ENCODE results near the gene MRPL49. TPM values are rescaled to one million over a fixed set of nuclear protein-coding genes. Genes with fewer than 3 reads are reported as not detected.

The MRPL49 gene
- total and polyA plus RNA-seq, 2 of the 13 experiments (the other 11 are each of a cell fraction or from before 2014, with no cell fraction given): 39.2 to 53.3 TPM

- TF ChIP-seq, protein P1, sequence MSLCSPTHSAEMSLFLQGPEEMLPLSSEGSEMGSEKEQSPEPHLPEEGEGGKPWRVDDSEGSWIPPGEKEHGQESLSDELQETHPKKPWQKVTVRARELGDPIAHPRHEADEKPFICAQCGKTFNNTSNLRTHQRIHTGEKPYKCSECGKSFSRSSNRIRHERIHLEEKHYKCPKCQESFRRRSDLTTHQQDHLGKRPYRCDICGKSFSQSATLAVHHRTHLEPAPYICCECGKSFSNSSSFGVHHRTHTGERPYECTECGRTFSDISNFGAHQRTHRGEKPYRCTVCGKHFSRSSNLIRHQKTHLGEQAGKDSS (CRISPR knock-in tag; IDR thresholded peaks at IDR 0.05; ENCODE audit: borderline replicate concordance, low read depth): peak; percentile 54; the same call in 1 of the 2 replicates
- TF ChIP-seq NR2C2 (CRISPR knock-in tag; IDR thresholded peaks at IDR 0.05; ENCODE audit: borderline replicate concordance): 0 out of 2 replicates have a peak, but pooled peaks have one; percentile 25
- TF ChIP-seq ARNTL (CRISPR knock-in tag; IDR thresholded peaks at IDR 0.05): peak; percentile 74; the same call in 1 of the 2 replicates
- TF ChIP-seq BORCS8-MEF2B (CRISPR knock-in tag; IDR thresholded peaks at IDR 0.05): peak; percentile 65; the same call in 1 of the 2 replicates
- 0 out of 2 replicates have a peak, but pooled peaks have one; percentile 38 for TF ChIP-seq HES4 (CRISPR knock-in tag; IDR thresholded peaks at IDR 0.05; ENCODE audit: borderline replicate concordance)
- TF ChIP-seq SIN3A (IDR thresholded peaks at IDR 0.05; ENCODE audit: borderline replicate concordance, low read depth, low read length): peak; percentile 87; the same call in 1 of the 2 replicates
- TF ChIP-seq RXRB (CRISPR knock-in tag; IDR thresholded peaks at IDR 0.05; ENCODE audit: borderline replicate concordance): peak; percentile 16; the same call in 1 of the 2 replicates
- TF ChIP-seq AFF4 (CRISPR knock-in tag; IDR thresholded peaks at IDR 0.05): no peak
Measured at GRCh38 chr11:65111744-65112545, 10.2 kb upstream of the MRPL49 start, which contains the start of gene TM7SF2 (continued).

Data from HepG2 (cell line).